ENCODE measurements around the gene ROBO1. TPM values are rescaled to one million over a fixed set of nuclear protein-coding genes. Genes with fewer than 3 reads are reported as not detected.

Gene ROBO1
- polyA plus RNA-seq, 1 donor (not counting 4 experiments of a cell fraction or from before 2014, with no cell fraction given): 27.1 TPM

DNA sequence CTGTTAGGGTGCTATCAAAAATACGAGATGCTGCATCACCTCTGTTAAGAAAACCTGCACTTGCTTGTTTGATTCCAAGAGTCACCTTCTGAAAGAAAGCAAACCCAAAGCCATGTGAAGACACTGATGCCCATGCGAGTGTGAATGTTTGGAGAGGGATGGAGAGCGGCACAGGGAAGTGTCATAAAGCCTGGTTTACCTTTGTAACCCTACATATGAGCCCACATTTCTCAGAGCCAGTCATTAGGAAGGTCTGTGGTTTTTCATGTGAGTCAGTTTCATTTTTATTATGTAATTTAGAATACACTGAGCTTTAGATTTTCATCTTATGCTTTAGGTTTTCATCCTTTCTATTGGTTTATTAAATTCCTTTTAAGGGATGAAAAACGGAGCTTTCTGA lies 896.8 kb downstream of the ROBO1 start:
- no peak overlapping the region for H3K27ac ChIP-seq (ENCODE audit: control insufficient read depth, insufficient read depth, low read length)
- no peak overlapping the region for H3K9ac ChIP-seq (ENCODE audit: control insufficient read depth, extremely low read depth, insufficient read depth, low read length)
- H3K4me2 ChIP-seq (ENCODE audit: control insufficient read depth, extremely low read depth, insufficient read depth, low read depth, low read length): no peak overlapping the region
- no peaks in the 10 kb centered on the region for H3K36me3 ChIP-seq (ENCODE audit: control insufficient read depth in 2 of 2, extremely low read depth in 1 of 2, insufficient read depth in 2 of 2, low read length in 2 of 2)
- TF ChIP-seq, protein P1, sequence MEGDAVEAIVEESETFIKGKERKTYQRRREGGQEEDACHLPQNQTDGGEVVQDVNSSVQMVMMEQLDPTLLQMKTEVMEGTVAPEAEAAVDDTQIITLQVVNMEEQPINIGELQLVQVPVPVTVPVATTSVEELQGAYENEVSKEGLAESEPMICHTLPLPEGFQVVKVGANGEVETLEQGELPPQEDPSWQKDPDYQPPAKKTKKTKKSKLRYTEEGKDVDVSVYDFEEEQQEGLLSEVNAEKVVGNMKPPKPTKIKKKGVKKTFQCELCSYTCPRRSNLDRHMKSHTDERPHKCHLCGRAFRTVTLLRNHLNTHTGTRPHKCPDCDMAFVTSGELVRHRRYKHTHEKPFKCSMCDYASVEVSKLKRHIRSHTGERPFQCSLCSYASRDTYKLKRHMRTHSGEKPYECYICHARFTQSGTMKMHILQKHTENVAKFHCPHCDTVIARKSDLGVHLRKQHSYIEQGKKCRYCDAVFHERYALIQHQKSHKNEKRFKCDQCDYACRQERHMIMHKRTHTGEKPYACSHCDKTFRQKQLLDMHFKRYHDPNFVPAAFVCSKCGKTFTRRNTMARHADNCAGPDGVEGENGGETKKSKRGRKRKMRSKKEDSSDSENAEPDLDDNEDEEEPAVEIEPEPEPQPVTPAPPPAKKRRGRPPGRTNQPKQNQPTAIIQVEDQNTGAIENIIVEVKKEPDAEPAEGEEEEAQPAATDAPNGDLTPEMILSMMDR (optimal IDR thresholded peaks at IDR 0.05 in 1 of 3, IDR thresholded peaks at IDR 0.05 in 1 of 3, conservative IDR thresholded peaks at IDR 0.05 in 1 of 3; ENCODE audit: extremely low read depth in 1 of 3, insufficient read depth in 2 of 3, low read length in 3 of 3): no peak
- no peak for TF ChIP-seq EZH2 (IDR thresholded peaks at IDR 0.05; ENCODE audit: low read length)
- H3K4me1 ChIP-seq (ENCODE audit: control insufficient read depth, extremely low read depth, insufficient read depth, low read length): peaks cover 9% of the 10 kb centered on the region
- no peaks in the 10 kb centered on the region for H3K9me1 ChIP-seq (ENCODE audit: control insufficient read depth, extremely low read depth, insufficient read depth, low read length)
- H2AFZ ChIP-seq (ENCODE audit: control insufficient read depth, low read length): no peak overlapping the region
- DNase-seq (ENCODE audit: low read depth, low spot score) (no peak), FAIRE-seq (no peak)
- dilution Hi-C loops (cut with MboI; ENCODE audit: extremely low pct_ligation_motif_present, low sequenced_read_pairs): no loop called here
- no peaks in the 10 kb centered on the region for H3K79me2 ChIP-seq (ENCODE audit: control insufficient read depth, insufficient read depth, low read length)
- no peak overlapping the region for H3K4me3 ChIP-seq (ENCODE audit: control insufficient read depth in 2 of 3, extremely low read depth in 1 of 3, insufficient read depth in 2 of 3, low read depth in 1 of 3, low read length in 3 of 3)
- H4K20me1 ChIP-seq (ENCODE audit: control insufficient read depth, extremely low read depth, insufficient read depth, low read length): no peaks in the 10 kb centered on the region
- H3K27me3 ChIP-seq (ENCODE audit: control insufficient read depth, extremely low read depth, insufficient read depth, low read length): no peaks in the 10 kb centered on the region
- H3K9me3 ChIP-seq (ENCODE audit: control insufficient read depth, low read depth, low read length): no peaks in the 10 kb centered on the region

DNA sequence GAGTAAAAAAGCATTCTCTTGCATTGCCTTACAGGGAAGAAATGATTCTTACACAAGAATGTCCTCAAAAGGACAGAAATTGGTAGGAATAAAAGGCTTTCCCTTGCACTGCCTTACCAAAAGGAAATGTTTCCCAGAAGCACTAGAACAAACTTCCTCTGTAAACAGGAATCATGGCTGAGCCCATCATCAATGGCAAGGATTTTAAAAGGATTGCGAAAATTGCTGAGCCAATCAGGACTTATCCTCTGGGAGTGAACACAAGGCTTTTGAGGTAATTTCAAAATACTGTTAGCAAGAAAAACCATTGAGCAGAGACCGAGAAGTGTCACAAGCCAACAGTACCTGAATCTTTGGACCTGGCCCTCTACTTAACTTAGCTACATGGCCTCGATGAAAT lies 897.3 kb downstream of the ROBO1 start:
- Histone ChIP-seq H3K4me1 (ENCODE audit: control insufficient read depth, extremely low read depth, insufficient read depth, low read length) (peaks cover 4% of the 10 kb centered on the region), H3K4me3 (ENCODE audit: control insufficient read depth in 2 of 3, extremely low read depth in 1 of 3, insufficient read depth in 2 of 3, low read depth in 1 of 3, low read length in 3 of 3) (no peak overlapping the region), H3K27ac (ENCODE audit: control insufficient read depth, insufficient read depth, low read length) (no peak overlapping the region), H3K9me3 (ENCODE audit: control insufficient read depth, low read depth, low read length) (no peaks in the 10 kb centered on the region), H3K79me2 (ENCODE audit: control insufficient read depth, insufficient read depth, low read length) (no peaks in the 10 kb centered on the region), H3K27me3 (ENCODE audit: control insufficient read depth, extremely low read depth, insufficient read depth, low read length) (no peaks in the 10 kb centered on the region), H3K4me2 (ENCODE audit: control insufficient read depth, extremely low read depth, insufficient read depth, low read depth, low read length) (no peak overlapping the region), H3K9me1 (ENCODE audit: control insufficient read depth, extremely low read depth, insufficient read depth, low read length) (no peaks in the 10 kb centered on the region), H2AFZ (ENCODE audit: control insufficient read depth, low read length) (no peak overlapping the region), H3K36me3 (ENCODE audit: control insufficient read depth in 2 of 2, extremely low read depth in 1 of 2, insufficient read depth in 2 of 2, low read length in 2 of 2) (no peaks in the 10 kb centered on the region), H4K20me1 (ENCODE audit: control insufficient read depth, extremely low read depth, insufficient read depth, low read length) (no peaks in the 10 kb centered on the region), H3K9ac (ENCODE audit: control insufficient read depth, extremely low read depth, insufficient read depth, low read length) (no peak overlapping the region)
- DNase-seq (ENCODE audit: low read depth, low spot score) (no peak), FAIRE-seq (no peak)
- dilution Hi-C loops (cut with MboI; ENCODE audit: extremely low pct_ligation_motif_present, low sequenced_read_pairs): no loop called here
- TF ChIP-seq, protein P1 (optimal IDR thresholded peaks at IDR 0.05 in 1 of 3, IDR thresholded peaks at IDR 0.05 in 1 of 3, conservative IDR thresholded peaks at IDR 0.05 in 1 of 3; ENCODE audit: extremely low read depth in 1 of 3, insufficient read depth in 2 of 3, low read length in 3 of 3): no peak
- no peak for TF ChIP-seq EZH2 (IDR thresholded peaks at IDR 0.05; ENCODE audit: low read length)
